ENCODE data around the gene CEP104. TPM values are rescaled to one million over a fixed set of nuclear protein-coding genes. Genes with fewer than 3 reads are reported as not detected.

Gene CEP104
- total RNA-seq, 1 experiment from 2014 or later = 50.8 TPM

- H3K4me1 ChIP-seq (ENCODE audit: insufficient read depth, low read length, poor library complexity, severe bottlenecking) = no peaks in the 10 kb centered on the region
- POLR2A ChIA-PET (ENCODE audit: low non-redundant PET) = no interaction called here
- no peaks in the 10 kb centered on the region for H3K27me3 ChIP-seq (replicated peaks; ENCODE audit: insufficient read depth, low read depth, low read length, poor library complexity)
- no peak overlapping the region for H3K27ac ChIP-seq (ENCODE audit: low read depth, low read length, poor library complexity, severe bottlenecking)
- TF ChIP-seq CTCF (conservative IDR thresholded peaks at IDR 0.05; ENCODE audit: low read depth, low read length) = no peak
- TF ChIP-seq EZH2 (IDR thresholded peaks at IDR 0.05; ENCODE audit: borderline replicate concordance, low read depth, low read length, poor library complexity, severe bottlenecking) = no peak
- no TSS peak for BruUV-seq (replicated peaks)
- H3K9me3 ChIP-seq (ENCODE audit: low read depth, low read length, poor library complexity, severe bottlenecking) = no peaks in the 10 kb centered on the region
- CTCF ChIA-PET = no interaction called here
- no peak overlapping the region for H3K4me3 ChIP-seq (ENCODE audit: low read depth, low read length, poor library complexity, severe bottlenecking)
- peaks cover 4% of the 10 kb centered on the region for H3K36me3 ChIP-seq (ENCODE audit: insufficient read depth, low read length, poor library complexity, severe bottlenecking)
- DNase-seq (ENCODE audit: low spot score) = no peak
- intact Hi-C loops (cut with micrococcal nuclease; ENCODE audit: unreplicated experiment) = no loop called here
These were observed 31.7 kb downstream of the CEP104 start for GRCh38 chr1:3825356-3825755.

GRCh38 chr1:3824650-3825049 is 32.4 kb downstream of the CEP104 start:
- ChIA-PET POLR2A (ENCODE audit: low non-redundant PET) (no interaction called here), CTCF (no interaction called here)
- no peak for TF ChIP-seq CTCF (conservative IDR thresholded peaks at IDR 0.05; ENCODE audit: low read depth, low read length)
- no peak for TF ChIP-seq EZH2 (IDR thresholded peaks at IDR 0.05; ENCODE audit: borderline replicate concordance, low read depth, low read length, poor library complexity, severe bottlenecking)
- no peak overlapping the region for H3K4me3 ChIP-seq (ENCODE audit: low read depth, low read length, poor library complexity, severe bottlenecking)
- H3K27ac ChIP-seq (ENCODE audit: low read depth, low read length, poor library complexity, severe bottlenecking) = no peak overlapping the region
- no peak for DNase-seq (ENCODE audit: low spot score)
- no peaks in the 10 kb centered on the region for H3K27me3 ChIP-seq (replicated peaks; ENCODE audit: insufficient read depth, low read depth, low read length, poor library complexity)
- no TSS peak for BruUV-seq (replicated peaks)
- H3K9me3 ChIP-seq (ENCODE audit: low read depth, low read length, poor library complexity, severe bottlenecking) = no peaks in the 10 kb centered on the region
- no peaks in the 10 kb centered on the region for H3K4me1 ChIP-seq (ENCODE audit: insufficient read depth, low read length, poor library complexity, severe bottlenecking)
- intact Hi-C loops (cut with micrococcal nuclease; ENCODE audit: unreplicated experiment) = no loop called here
- H3K36me3 ChIP-seq (ENCODE audit: insufficient read depth, low read length, poor library complexity, severe bottlenecking) = peaks cover 4% of the 10 kb centered on the region

- Histone ChIP-seq H3K4me1 (ENCODE audit: insufficient read depth, low read length, poor library complexity, severe bottlenecking) (no peaks in the 10 kb centered on the region), H3K36me3 (ENCODE audit: insufficient read depth, low read length, poor library complexity, severe bottlenecking) (no peaks in the 10 kb centered on the region), H3K9me3 (ENCODE audit: low read depth, low read length, poor library complexity, severe bottlenecking) (no peaks in the 10 kb centered on the region), H3K27me3 (replicated peaks; ENCODE audit: insufficient read depth, low read depth, low read length, poor library complexity) (no peaks in the 10 kb centered on the region), H3K4me3 (ENCODE audit: low read depth, low read length, poor library complexity, severe bottlenecking) (no peak overlapping the region), H3K27ac (ENCODE audit: low read depth, low read length, poor library complexity, severe bottlenecking) (no peak overlapping the region)
- ChIA-PET CTCF (no interaction called here), POLR2A (ENCODE audit: low non-redundant PET) (no interaction called here)
- no TSS peak for BruUV-seq (replicated peaks)
- no peak for DNase-seq (ENCODE audit: low spot score)
- TF ChIP-seq CTCF (conservative IDR thresholded peaks at IDR 0.05; ENCODE audit: low read depth, low read length) (no peak), EZH2 (IDR thresholded peaks at IDR 0.05; ENCODE audit: borderline replicate concordance, low read depth, low read length, poor library complexity, severe bottlenecking) (no peak)
- intact Hi-C loops (cut with micrococcal nuclease; ENCODE audit: unreplicated experiment) = no loop called here
These were observed 34.6 kb downstream of the CEP104 start for GRCh38 chr1:3822421-3822820.
